Measurements from ENCODE around the gene BEGAIN. TPM values are rescaled to one million over a fixed set of nuclear protein-coding genes. Genes with fewer than 3 reads are reported as not detected.

Gene BEGAIN
- polyA plus RNA-seq, 4 donors, result 1.3 to 13.5 (median 5.1) TPM

GRCh38 chr14:100601914-100602313 is 14.7 kb upstream of the BEGAIN start:
- FAIRE-seq (no peak), DNase-seq (no peak)
- Histone ChIP-seq H3K27me3 (ENCODE audit: control insufficient read depth in 3 of 3, insufficient read depth in 3 of 3, low read length in 3 of 3) (peaks cover 0 to 9% (median 0%) of the 10 kb centered on the region in 3 donors), H3K4me1 (ENCODE audit: control insufficient read depth in 3 of 3, insufficient read depth in 2 of 3, low read depth in 1 of 3, low read length in 2 of 3) (no peaks in the 10 kb centered on the region), H3K4me3 (ENCODE audit: low read depth in 1 of 3, low read length in 3 of 3) (no peak overlapping the region), H3K9me3 (ENCODE audit: control insufficient read depth in 2 of 2, insufficient read depth in 1 of 2, low read depth in 1 of 2, low read length in 1 of 2) (peaks cover 0 to 4% of the 10 kb centered on the region in 2 donors), H3K36me3 (ENCODE audit: control insufficient read depth in 3 of 3, insufficient read depth in 2 of 3, low read depth in 1 of 3, low read length in 3 of 3) (no peaks in the 10 kb centered on the region), H3K27ac (ENCODE audit: low read depth in 1 of 3, low read length in 2 of 3) (no peak overlapping the region)
- 74 to 81% (median 77%) methylated on average over 4 of the region's 4 CpGs for WGBS, 3 donors

GRCh38 chr14:100601064-100601463 is 13.8 kb upstream of the BEGAIN start:
- Histone ChIP-seq H3K4me1 (ENCODE audit: control insufficient read depth in 3 of 3, insufficient read depth in 2 of 3, low read depth in 1 of 3, low read length in 2 of 3) (no peaks in the 10 kb centered on the region), H3K9me3 (ENCODE audit: control insufficient read depth in 2 of 2, insufficient read depth in 1 of 2, low read depth in 1 of 2, low read length in 1 of 2) (peaks cover 0 to 4% of the 10 kb centered on the region in 2 donors), H3K27me3 (ENCODE audit: control insufficient read depth in 3 of 3, insufficient read depth in 3 of 3, low read length in 3 of 3) (peaks cover 0 to 9% (median 0%) of the 10 kb centered on the region in 3 donors), H3K4me3 (ENCODE audit: low read depth in 1 of 3, low read length in 3 of 3) (no peak overlapping the region), H3K27ac (ENCODE audit: low read depth in 1 of 3, low read length in 2 of 3) (no peak overlapping the region), H3K36me3 (ENCODE audit: control insufficient read depth in 3 of 3, insufficient read depth in 2 of 3, low read depth in 1 of 3, low read length in 3 of 3) (no peaks in the 10 kb centered on the region)
- 72 to 78% (median 78%) methylated on average over 2 of the region's 2 CpGs for WGBS, 3 donors
- FAIRE-seq, result no peak
- DNase-seq, result no peak

- Histone ChIP-seq H3K4me3 (ENCODE audit: low read depth in 1 of 3, low read length in 3 of 3) (no peak overlapping the region), H3K27me3 (ENCODE audit: control insufficient read depth in 3 of 3, insufficient read depth in 3 of 3, low read length in 3 of 3) (peaks cover 0 to 9% (median 1%) of the 10 kb centered on the region in 3 donors), H3K27ac (ENCODE audit: low read depth in 1 of 3, low read length in 2 of 3) (no peak overlapping the region), H3K4me1 (ENCODE audit: control insufficient read depth in 3 of 3, insufficient read depth in 2 of 3, low read depth in 1 of 3, low read length in 2 of 3) (no peaks in the 10 kb centered on the region), H3K36me3 (ENCODE audit: control insufficient read depth in 3 of 3, insufficient read depth in 2 of 3, low read depth in 1 of 3, low read length in 3 of 3) (no peaks in the 10 kb centered on the region), H3K9me3 (ENCODE audit: control insufficient read depth in 2 of 2, insufficient read depth in 1 of 2, low read depth in 1 of 2, low read length in 1 of 2) (peaks cover 0 to 4% of the 10 kb centered on the region in 2 donors)
- 58 to 64% (median 59%) methylated on average over 2 of the region's 2 CpGs for WGBS, 3 donors
- DNase-seq (no peak), FAIRE-seq (no peak)
Observed at GRCh38 chr14:100599981-100600380, 12.8 kb upstream of the BEGAIN start.

- H3K36me3 ChIP-seq (ENCODE audit: control insufficient read depth in 3 of 3, insufficient read depth in 2 of 3, low read depth in 1 of 3, low read length in 3 of 3), result no peaks in the 10 kb centered on the region
- no peak for DNase-seq
- 68 to 80% (median 80%) methylated on average over 5 of the region's 5 CpGs for WGBS, 3 donors
- H3K4me3 ChIP-seq (ENCODE audit: low read depth in 1 of 3, low read length in 3 of 3), result no peak overlapping the region
- FAIRE-seq, result no peak
- H3K27me3 ChIP-seq (ENCODE audit: control insufficient read depth in 3 of 3, insufficient read depth in 3 of 3, low read length in 3 of 3), result peaks cover 3 to 6% (median 6%) of the 10 kb centered on the region in 3 donors
- no peak overlapping the region for H3K27ac ChIP-seq (ENCODE audit: low read depth in 1 of 3, low read length in 2 of 3)
- no peaks in the 10 kb centered on the region for H3K9me3 ChIP-seq (ENCODE audit: control insufficient read depth in 2 of 2, insufficient read depth in 1 of 2, low read depth in 1 of 2, low read length in 1 of 2)
- H3K4me1 ChIP-seq (ENCODE audit: control insufficient read depth in 3 of 3, insufficient read depth in 2 of 3, low read depth in 1 of 3, low read length in 2 of 3), result no peaks in the 10 kb centered on the region
Observed at GRCh38 chr14:100594625-100594951, 7.4 kb upstream of the BEGAIN start.

GRCh38 chr14:100593751-100594624 is 6.8 kb upstream of the BEGAIN start:
- Histone ChIP-seq H3K4me3 (ENCODE audit: low read depth in 1 of 3, low read length in 3 of 3) (no peak overlapping the region), H3K4me1 (ENCODE audit: control insufficient read depth in 3 of 3, insufficient read depth in 2 of 3, low read depth in 1 of 3, low read length in 2 of 3) (no peaks in the 10 kb centered on the region), H3K27me3 (ENCODE audit: control insufficient read depth in 3 of 3, insufficient read depth in 3 of 3, low read length in 3 of 3) (peaks cover 3 to 10% (median 9%) of the 10 kb centered on the region in 3 donors), H3K9me3 (ENCODE audit: control insufficient read depth in 2 of 2, insufficient read depth in 1 of 2, low read depth in 1 of 2, low read length in 1 of 2) (no peaks in the 10 kb centered on the region), H3K36me3 (ENCODE audit: control insufficient read depth in 3 of 3, insufficient read depth in 2 of 3, low read depth in 1 of 3, low read length in 3 of 3) (no peaks in the 10 kb centered on the region), H3K27ac (ENCODE audit: low read depth in 1 of 3, low read length in 2 of 3) (no peak overlapping the region)
- no peak for DNase-seq
- no peak for FAIRE-seq
- WGBS, 3 donors, result 81 to 89% (median 83%) methylated on average over 27 of the region's 27 CpGs

GRCh38 chr14:100592972-100593371 is 5.8 kb upstream of the BEGAIN start:
- FAIRE-seq, result no peak
- WGBS, 3 donors, result 66 to 77% (median 67%) methylated on average over 4 of the region's 4 CpGs
- peaks cover 3 to 20% (median 13%) of the 10 kb centered on the region in 3 donors for H3K27me3 ChIP-seq (ENCODE audit: control insufficient read depth in 3 of 3, insufficient read depth in 3 of 3, low read length in 3 of 3)

GRCh38 chr14:100592461-100592891 is 5.3 kb upstream of the BEGAIN start:
- FAIRE-seq (no peak), DNase-seq (no peak)
- Histone ChIP-seq H3K4me3 (ENCODE audit: low read depth in 1 of 3, low read length in 3 of 3) (no peak overlapping the region), H3K4me1 (ENCODE audit: control insufficient read depth in 3 of 3, insufficient read depth in 2 of 3, low read depth in 1 of 3, low read length in 2 of 3) (no peaks in the 10 kb centered on the region), H3K27me3 (ENCODE audit: control insufficient read depth in 3 of 3, insufficient read depth in 3 of 3, low read length in 3 of 3) (peaks cover 3 to 25% (median 17%) of the 10 kb centered on the region in 3 donors), H3K9me3 (ENCODE audit: control insufficient read depth in 2 of 2, insufficient read depth in 1 of 2, low read depth in 1 of 2, low read length in 1 of 2) (no peaks in the 10 kb centered on the region), H3K36me3 (ENCODE audit: control insufficient read depth in 3 of 3, insufficient read depth in 2 of 3, low read depth in 1 of 3, low read length in 3 of 3) (no peaks in the 10 kb centered on the region), H3K27ac (ENCODE audit: low read depth in 1 of 3, low read length in 2 of 3) (no peak overlapping the region)
- 65 to 86% (median 81%) methylated on average over 9 to 10 of the region's 10 CpGs for WGBS, 3 donors

More at GRCh38 chr14:100592972-100593371, 5.8 kb upstream of the BEGAIN start:
- H3K9me3 ChIP-seq (ENCODE audit: control insufficient read depth in 2 of 2, insufficient read depth in 1 of 2, low read depth in 1 of 2, low read length in 1 of 2), result no peaks in the 10 kb centered on the region
- H3K36me3 ChIP-seq (ENCODE audit: control insufficient read depth in 3 of 3, insufficient read depth in 2 of 3, low read depth in 1 of 3, low read length in 3 of 3), result no peaks in the 10 kb centered on the region
- H3K4me3 ChIP-seq (ENCODE audit: low read depth in 1 of 3, low read length in 3 of 3), result no peak overlapping the region
- no peaks in the 10 kb centered on the region for H3K4me1 ChIP-seq (ENCODE audit: control insufficient read depth in 3 of 3, insufficient read depth in 2 of 3, low read depth in 1 of 3, low read length in 2 of 3)
- no peak overlapping the region for H3K27ac ChIP-seq (ENCODE audit: low read depth in 1 of 3, low read length in 2 of 3)
- no peak for DNase-seq

- no peaks in the 10 kb centered on the region for H3K4me1 ChIP-seq (ENCODE audit: control insufficient read depth in 3 of 3, insufficient read depth in 2 of 3, low read depth in 1 of 3, low read length in 2 of 3)
- no peaks in the 10 kb centered on the region for H3K36me3 ChIP-seq (ENCODE audit: control insufficient read depth in 3 of 3, insufficient read depth in 2 of 3, low read depth in 1 of 3, low read length in 3 of 3)
- H3K9me3 ChIP-seq (ENCODE audit: control insufficient read depth in 2 of 2, insufficient read depth in 1 of 2, low read depth in 1 of 2, low read length in 1 of 2), result no peaks in the 10 kb centered on the region
- no peak overlapping the region for H3K4me3 ChIP-seq (ENCODE audit: low read depth in 1 of 3, low read length in 3 of 3)
- DNase-seq, result no peak
- WGBS, 3 donors, result 75 to 82% (median 81%) methylated on average over 16 of the region's 16 CpGs
- FAIRE-seq, result no peak
- H3K27me3 ChIP-seq (ENCODE audit: control insufficient read depth in 3 of 3, insufficient read depth in 3 of 3, low read length in 3 of 3), result peaks cover 3 to 25% (median 17%) of the 10 kb centered on the region in 3 donors
- H3K27ac ChIP-seq (ENCODE audit: low read depth in 1 of 3, low read length in 2 of 3), result no peak overlapping the region
Observed at GRCh38 chr14:100591453-100592371, 4.5 kb upstream of the BEGAIN start.

All from small intestine (tissue), 7 donors.